ENCODE measurements around the gene SEPTIN8.
"Not testable (repeated sequence)": the region's sequence is repeated elsewhere in the genome, so short reads cannot be mapped to it uniquely, and the experiment has no call there.

Gene SEPTIN8

DNA sequence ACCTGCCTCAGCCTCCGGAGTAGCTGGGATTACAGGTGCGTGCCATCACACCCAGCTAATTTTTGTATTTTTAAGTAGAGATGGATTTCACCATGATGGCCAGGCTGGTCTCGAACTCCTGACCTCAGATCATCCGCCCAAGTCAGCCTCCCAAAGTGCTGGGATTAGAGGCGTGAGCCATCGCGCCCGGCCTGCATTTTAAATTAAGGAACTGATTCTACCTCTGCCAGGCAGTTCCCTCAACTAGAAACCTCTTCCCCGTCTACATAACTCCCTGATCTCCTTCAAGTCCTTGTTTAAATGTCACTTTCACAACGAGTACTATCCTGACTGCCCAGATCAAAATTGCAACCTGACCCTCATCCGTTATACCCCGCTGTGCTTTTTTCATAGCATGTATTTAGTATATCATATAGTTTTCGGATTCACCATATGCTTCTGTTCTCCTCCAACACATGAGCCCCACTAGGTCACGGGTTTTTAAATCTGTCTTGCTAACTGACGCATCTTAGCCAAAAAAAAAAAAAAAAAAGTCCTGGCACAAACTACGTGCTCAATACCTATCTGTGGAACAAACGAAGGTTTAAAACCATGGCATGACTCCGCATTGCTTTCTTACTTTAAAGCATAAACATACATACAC lies 35.2 kb upstream of the SEPTIN8 start:
- no peak for DNase-seq (ENCODE audit: low read depth)

DNA sequence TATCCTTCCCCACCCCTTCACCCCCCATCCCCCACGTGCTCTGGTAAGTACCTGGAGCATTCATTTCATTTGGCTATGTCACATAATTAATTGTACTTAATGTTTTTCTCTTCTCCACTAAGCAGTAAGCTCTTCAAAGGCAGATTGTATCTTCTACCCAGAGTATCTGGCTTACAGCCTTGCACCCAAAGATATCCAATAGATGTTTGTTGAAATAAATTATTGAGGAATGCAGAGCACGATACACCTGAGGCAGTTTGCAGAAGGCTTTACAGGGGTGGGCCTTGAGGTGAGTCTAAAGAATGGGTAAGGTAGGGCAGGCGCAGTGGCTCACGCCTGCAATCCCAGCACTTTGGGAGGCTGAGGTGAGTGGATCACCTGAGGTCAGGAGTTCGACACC lies 33.6 kb upstream of the SEPTIN8 start:
- DNase-seq (ENCODE audit: low read depth), result no peak

DNA sequence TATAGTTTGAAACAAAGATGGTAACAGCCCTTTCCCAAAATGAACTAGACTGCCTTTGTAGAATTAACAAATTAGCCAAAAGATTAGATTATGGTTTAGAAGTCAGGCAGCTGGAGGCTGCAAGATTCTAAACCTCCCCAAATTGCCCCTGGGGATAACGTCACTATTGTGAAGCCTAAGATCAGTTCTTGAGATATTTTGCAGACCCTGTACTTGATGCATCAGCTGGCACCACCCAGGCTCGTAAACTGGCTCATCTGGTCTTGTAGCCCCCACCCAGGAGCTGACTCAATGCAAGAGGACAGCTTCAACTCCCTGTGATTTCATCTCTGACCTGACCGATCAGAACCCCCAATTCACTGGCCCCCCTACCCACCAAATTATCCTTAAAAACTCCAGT lies 31.8 kb upstream of the SEPTIN8 start:
- DNase-seq (ENCODE audit: low read depth), result no peak

DNA sequence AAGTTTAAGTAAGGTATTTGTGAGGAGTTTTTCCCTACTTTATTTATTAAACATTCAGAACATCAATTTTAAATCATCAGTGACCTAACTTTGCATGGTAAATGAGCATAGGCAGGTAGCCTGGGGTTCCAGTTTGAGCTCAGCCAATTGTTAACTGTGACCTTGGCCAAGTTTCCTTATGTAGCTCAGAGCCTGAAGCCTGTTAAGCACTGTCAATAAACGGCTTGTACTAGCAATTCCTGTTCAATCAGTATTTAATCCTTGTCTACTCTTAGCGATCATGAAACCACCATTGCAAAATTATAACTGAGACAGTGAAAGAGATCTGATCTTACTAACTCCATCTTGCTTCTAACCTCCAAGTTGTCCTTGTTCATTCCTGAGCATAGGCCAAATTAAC lies 31.4 kb upstream of the SEPTIN8 start:
- no peak for DNase-seq (ENCODE audit: low read depth)

DNA sequence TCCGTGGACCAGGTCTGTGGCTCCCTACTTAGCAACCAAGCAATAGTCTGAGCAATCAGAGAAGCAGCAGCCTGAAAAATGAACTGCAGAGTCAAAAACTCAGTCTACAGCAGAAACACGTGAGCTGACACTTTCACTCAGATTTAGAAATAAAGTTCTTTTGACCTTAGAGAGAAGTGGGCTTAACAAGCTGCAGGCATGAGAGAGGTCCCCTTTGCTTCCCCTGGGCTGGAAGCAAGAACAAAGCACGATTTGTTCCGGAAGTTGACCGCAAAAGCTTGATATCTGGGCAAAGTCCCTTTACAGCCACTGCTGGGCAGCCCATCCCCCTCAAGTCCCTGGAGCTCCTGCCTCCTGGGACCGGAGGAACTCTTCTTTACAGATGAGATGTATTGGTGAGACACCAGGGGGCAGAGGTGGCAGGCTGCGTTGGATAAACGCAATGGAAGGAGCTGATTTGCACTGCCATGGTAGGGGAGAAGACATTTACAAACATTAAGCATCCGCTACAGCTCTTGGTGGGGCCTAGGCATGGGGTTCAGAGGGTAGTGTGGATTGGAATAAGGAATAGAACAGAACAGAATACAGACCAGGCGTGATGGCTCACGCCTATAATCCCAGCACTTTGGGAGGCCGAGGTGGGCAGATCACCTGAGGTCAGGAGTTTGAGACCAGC lies 30.3 kb upstream of the SEPTIN8 start:
- no peak for DNase-seq (ENCODE audit: low read depth)

DNA sequence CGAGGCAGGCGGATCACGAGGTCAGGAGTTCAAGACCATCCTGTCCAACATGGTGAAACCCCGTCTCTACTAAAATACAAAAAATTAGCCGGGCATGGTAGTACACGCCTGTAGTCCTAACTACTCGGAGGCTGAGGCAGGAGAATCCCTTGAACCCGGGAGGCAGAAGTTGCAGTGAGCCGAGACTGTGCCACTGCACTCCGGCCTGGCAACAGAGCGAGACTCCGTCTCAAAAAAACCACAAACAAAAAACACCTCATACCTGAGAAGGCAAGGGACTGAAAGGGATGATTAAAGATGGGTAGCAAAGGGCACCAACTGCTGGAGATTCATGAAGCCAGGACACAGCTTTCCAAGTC lies 29.7 kb upstream of the SEPTIN8 start:
- not testable (repeated sequence) for DNase-seq (ENCODE audit: low read depth)

DNA sequence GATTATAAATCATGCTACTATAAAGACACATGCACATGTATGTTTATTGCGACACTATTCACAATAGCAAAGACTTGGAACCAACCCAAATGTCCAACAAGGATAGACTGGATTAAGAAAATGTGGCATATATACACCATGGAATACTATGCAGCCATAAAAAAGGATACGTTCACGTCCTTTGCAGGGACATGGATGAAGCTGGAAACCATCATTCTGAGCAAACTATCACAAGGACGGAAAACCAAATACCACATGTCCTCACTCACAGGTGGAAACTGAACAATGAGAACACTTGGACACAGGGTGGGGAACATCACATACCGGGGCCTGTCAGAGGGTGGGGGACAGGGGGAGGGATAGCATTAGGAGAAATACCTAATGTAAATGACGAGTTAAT lies 28.8 kb upstream of the SEPTIN8 start:
- DNase-seq (ENCODE audit: low read depth), result not testable (repeated sequence)

DNA sequence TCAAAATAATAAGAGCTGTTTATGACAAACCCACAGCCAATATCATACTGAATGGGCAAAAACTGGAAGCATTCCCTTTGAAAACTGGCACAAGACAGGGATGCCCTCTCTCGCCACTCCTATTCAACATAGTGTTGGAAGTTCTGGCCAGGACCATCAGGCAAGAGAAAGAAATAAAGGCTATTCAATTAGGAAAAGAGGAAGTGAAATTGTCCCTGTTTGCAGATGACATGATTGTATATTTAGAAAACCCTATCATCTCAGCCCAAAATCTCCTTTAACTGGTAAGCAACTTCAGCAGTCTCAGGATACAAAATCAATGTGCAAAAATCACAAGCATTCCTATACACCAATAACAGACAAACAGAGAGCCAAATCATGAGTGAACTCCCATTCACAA lies 27.2 kb upstream of the SEPTIN8 start:
- DNase-seq (ENCODE audit: low read depth), result not testable (repeated sequence)

DNA sequence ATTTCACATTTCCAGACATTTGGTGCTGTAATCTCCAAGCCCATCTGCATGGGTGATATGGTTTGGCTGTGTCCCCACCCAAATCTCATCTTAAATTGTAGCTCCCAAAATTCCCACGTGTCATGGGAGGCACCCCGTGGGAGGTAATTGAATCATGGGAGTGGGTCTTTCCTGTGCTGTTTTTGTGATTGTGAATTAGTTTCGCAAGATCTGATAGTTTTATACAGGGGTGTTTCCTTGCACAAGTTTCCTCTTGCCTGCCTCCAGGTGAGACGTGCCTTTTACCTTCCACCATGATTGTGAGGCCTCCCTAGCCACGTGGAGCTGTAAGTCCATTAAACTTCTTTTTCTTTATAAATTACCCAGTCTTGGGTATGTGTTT lies 25.6 kb upstream of the SEPTIN8 start:
- DNase-seq (ENCODE audit: low read depth), result not testable (repeated sequence)

DNA sequence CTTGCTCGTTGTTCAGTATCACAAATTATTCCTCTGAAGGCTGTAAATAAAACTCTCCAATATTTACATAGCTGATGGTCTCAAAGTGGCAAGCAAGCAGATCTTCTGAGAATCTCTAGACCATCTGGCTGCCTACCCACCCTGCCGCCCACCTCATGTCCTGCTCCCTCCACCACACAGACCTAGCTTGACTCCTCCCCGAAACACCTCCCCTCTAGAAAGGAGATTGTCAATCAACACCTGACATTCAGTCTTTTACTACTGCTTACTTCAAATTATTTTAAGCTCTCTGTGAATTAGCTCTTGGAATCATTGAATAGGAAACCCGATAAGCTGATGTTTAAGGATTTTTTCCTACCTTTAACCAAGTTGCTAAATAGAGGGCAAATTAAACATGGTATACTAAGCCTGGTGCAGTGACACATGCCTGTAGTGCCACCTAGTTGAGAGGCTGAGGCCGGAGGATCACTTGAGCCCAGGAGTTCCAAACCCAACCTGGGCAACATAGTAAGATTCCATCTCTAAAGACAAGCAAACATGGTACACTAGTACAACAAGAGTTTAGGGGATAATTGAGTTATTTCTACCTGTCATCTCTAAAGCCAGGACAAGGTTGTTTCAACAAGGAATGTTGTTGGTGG lies 25.1 kb upstream of the SEPTIN8 start:
- DNase-seq (ENCODE audit: low read depth), result no peak

DNA sequence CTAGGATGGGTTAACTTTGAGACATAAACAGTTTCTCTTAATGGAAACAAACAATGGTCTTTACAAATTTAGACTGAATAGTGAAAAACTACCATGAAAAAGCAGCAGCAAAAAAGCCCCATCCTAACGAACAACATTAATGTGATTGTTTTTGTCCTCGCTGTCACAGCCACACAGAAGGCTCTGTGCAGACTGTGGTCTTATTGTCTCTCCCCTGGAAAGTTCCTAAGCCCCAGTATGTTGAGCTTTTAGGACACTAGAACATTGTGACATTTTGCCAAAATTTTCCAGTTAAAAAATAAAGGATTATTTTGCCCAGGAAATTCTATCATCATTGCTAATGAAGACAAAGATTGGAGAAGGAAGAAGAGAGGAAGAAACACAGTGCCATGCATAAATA lies 23.5 kb upstream of the SEPTIN8 start:
- no peak for DNase-seq (ENCODE audit: low read depth)

DNA sequence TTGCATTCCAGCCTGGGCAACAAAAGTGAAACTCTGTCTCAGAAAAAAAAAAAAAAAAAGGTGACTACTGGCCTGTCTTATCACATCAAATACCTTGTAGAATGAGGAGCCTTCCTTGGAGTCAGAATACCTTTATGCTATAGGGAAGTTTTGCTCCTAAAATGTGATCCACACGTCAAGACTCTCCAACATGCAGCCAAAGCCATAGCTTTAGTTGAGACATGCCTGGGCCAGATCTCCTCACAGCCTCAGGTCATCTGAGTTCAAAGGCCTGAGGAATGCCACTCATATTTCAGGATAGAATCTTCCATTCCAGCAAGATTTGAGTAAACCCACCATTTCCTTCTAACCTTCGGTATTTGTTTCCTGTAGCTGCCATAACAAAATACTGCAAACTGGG lies 22.4 kb upstream of the SEPTIN8 start:
- DNase-seq (ENCODE audit: low read depth), result no peak

DNA sequence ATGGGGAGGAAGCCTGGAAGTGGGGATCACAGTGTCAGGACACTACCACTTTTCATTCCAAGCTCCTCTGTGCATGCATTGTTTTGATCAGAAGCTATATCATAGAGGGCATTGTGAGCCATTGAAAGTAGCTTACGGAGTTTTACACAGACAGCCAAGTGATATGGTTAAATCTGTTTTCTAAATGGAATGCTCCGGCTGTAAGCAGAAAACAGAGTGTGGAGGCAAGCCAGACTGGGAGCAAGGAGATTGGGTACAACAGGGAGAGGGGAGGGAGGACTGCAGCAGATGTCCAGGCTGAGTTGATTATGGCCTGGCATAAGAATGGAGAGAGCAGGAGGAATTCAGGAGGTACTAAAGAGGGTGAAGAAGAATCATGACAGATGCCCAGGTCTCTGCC lies 20.6 kb upstream of the SEPTIN8 start:
- no peak for DNase-seq (ENCODE audit: low read depth)

DNA sequence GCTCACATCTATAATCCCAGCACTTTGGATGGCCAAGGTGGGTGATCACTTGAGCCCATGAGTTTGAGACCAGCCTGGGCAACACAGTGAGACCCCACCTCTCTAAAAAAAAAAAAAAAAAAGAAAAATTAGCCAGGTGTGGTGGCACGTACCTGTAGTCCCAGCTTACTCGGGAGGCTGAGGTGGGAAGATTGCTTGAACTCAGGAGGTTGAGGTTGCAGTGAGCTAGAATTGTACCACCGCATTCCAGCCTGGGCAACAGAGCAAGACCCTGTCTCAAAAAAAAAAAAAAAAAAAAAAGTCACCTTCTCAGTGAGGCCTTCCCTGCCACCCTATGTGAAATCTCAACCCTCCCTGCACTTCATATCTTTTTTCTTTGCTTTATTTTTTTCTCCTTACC lies 14.0 kb upstream of the SEPTIN8 start:
- no peak for DNase-seq (ENCODE audit: low read depth)

DNA sequence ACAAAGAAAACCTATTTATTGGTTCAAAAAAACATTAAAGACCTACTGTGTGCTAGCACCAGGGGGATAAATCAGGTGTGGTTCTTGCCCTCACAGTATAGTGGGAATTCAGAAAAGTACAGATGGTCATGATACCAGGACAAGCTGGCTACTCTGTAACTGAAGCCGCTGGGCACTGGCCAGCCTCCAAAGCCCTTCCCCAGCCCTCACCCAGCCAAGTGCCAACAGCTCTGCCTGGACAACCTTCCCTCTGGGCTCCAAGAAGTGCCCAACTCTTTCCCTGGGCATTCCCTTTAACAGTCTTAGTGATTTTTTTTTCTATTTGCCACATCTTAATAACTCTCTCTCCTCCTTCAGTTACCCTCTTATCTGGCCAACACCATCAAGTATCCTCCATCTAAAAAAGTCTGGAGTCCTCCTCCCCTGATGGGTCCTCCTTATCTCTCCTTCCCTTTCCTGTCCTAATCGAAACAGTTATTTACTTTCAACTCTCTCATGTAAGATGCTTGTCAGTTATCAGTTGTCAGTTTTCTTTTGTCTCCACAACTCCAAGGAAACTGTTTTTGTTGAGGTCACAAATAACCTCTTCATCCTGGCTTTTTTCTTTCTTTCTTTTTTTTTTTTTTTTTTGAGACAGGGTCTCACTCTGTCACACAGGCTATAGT lies 13.3 kb upstream of the SEPTIN8 start:
- DNase-seq (ENCODE audit: low read depth), result no peak

DNA sequence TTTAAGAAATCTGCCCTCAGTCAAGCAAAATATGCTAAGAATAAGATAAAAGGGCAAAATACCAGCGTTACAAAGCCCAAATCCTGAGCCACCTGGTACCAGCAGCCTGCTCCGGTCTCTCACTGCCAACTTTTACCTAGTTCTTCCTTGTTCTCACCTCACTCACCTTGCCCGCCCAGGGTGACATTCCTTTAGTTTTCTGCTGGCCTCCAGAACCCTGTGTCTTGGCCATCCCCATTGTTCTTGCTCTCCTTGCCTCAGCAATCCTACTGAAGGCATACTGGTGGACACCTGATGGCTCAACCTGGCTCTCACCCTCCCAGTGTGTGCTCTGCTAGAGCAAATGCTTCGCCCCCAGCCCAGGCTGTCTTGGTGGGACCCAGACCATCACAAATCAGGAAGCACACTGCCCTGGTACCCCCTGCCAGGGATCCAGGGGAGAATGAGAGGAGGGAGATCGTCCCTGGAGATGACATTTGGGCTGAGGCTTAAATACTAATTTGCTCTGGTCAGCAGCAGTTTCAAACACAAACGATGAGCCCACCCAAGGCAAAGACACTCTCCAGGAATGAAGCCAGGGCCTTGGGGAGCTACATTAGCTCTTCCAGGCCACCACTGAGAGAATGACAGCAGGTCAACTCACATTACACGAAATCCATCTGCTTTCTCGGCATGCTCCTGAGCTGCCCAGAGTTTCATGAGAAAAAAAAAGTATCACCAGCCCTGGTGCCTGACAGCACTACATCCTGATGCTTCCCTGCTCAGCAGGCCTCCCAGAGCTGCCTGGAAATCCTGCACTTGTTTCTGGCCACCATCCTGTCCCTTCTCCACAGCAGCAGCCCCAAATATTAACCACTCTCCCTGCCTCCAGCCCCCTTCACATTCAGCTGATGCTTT lies 12.2 kb upstream of the SEPTIN8 start:
- DNase-seq (ENCODE audit: low read depth), result no peak

DNA sequence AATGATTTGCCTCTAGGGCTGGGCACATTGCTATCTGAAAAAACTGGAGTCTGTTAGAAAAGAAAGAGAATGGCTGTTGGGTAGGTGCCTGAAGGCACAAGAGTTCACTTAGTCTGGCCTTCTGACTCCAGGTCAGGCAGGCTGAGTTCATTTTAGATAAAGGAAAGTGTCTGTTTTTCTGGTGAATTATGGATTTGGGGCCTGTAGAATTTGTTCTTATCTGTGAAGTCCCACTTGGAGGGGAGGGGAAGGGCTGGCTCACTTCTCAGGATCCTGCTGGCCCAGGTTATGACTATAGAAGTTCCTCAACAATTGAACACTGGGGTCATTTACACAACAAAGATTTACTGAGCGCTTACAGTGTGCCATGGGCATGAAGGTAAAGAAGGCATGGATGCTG lies 11.5 kb upstream of the SEPTIN8 start:
- no peak for DNase-seq (ENCODE audit: low read depth)

DNA sequence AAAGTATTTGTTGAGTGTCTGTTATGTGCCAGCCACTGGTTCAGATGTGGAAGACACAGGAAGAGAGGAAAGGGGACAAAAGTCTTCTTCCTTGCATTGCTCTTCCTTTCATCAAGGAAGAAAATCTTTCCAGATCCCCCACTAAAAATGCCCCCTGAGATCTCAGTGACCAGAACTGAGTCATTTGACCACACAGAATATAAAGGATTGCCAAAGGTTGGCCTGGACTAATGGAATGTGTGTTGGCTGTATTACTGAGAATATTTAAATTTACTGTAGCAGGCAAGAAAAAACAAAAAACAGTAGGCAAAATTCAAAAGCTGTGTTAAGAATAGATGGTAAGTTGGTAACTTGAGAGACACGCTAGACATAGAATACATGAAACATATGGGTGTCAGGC lies 10.0 kb upstream of the SEPTIN8 start:
- no peak for DNase-seq (ENCODE audit: low read depth)

DNA sequence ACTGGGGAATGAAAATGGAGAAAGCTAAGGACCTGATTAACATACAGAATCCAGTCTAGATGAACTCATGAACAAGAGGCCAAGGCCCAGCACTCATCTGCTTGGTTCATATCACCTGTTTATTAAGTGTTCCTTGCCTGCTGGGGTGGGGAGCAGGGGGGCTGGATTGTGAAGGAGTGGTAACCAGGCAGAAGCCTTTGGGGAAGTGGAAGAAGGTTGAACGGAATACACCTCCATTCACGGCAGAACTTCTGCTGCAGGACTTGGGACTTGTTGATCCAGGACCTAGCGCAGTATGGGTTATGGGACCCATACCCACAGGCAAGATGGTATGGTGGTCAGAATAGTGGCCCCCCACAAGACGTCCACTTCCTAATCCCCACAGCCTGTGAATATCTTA lies 8.8 kb upstream of the SEPTIN8 start:
- DNase-seq (ENCODE audit: low read depth), result no peak

DNA sequence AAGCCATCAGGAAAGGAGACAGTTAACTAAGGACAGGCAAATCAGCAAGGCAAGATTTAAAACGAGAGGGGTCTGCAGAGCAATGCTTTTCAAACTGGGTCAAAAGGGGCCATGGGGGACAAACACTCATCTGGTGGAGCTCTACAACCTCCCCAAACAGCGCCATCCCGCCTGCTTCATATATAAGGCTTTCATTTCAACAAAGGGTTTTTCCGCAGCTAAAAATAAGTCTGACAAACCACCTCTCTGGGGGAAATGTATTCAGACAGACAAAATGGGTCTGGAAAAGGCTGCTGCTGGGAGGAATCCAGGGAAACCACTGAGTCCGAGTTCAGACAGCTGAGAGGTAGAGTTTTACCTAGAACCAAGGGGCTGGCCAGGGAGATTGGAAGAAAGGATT lies 8.3 kb upstream of the SEPTIN8 start:
- DNase-seq (ENCODE audit: low read depth), result no peak

DNA sequence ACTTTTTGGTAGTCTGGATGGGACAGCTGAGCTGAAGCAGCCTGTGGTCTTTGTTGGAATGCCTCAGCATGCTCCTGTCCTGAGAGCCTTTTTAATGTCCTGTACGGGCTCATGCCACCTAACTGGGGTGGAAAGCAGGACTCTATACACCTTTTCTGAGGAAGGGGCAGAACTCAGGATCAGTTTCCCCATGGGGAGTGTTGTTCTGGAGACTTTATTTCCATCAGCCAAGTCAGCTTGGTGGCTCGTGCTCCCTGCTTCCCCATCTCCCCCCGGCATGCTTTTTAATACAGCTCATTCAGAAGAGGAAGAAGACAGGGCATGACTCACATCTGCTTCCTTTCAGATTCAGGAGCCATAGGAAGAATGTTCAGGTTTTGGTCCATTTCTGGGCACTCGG lies 5.1 kb upstream of the SEPTIN8 start:
- DNase-seq (ENCODE audit: low read depth), result no peak

DNA sequence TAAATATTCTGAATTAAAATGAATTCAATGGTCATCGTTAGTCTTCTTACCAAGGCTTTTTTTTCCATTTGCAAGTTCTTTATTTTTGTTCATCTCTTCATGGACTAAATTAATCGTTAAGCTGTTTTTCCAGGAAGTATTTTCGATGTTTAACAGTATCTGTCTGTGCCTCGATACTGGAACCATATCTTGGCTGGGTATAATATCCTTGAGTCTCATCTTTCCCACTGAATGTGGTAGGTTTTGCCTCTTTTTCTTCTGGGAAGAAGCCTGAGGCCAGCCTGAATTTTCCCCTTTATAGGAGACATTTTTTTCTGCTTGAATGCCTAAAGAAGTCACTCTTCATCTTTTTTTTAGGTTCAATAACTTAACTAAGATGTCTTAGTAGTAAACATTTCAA lies 4.0 kb upstream of the SEPTIN8 start:
- DNase-seq (ENCODE audit: low read depth), result no peak
